IPS-18a (cell line): ENCODE measurements around the gene ART4.

ENCODE experiments used
- H3K27ac ChIP-seq: one replicate; pipeline ENCODE4 v1.5.1; 2013; ENCODE audit warnings: low read length
- H3K27me3 ChIP-seq: one replicate; pipeline ENCODE4 v1.6.1; 2013; ENCODE audit warnings: mild to moderate bottlenecking, low read length; ENCODE audit not compliant: control insufficient read depth, insufficient read depth
- H3K36me3 ChIP-seq: one replicate; pipeline ENCODE4 v1.6.1; 2013; ENCODE audit warnings: low read depth, low read length; ENCODE audit not compliant: control insufficient read depth
- H3K4me1 ChIP-seq: one replicate; pipeline ENCODE4 v1.6.1; 2013; ENCODE audit warnings: low read depth, low read length; ENCODE audit not compliant: control insufficient read depth
- H3K4me3 ChIP-seq: one replicate; pipeline ENCODE4 v1.5.1; 2013; ENCODE audit warnings: low read length
- H3K9ac ChIP-seq: one replicate; pipeline ENCODE4 v1.6.1; 2013; ENCODE audit warnings: mild to moderate bottlenecking, low read length, moderate library complexity
- H3K9me3 ChIP-seq: one replicate; pipeline ENCODE4 v1.6.1; 2013; ENCODE audit warnings: low read depth, low read length; ENCODE audit not compliant: control insufficient read depth

ART4 gene

GRCh38 chr12:14874882-14875281, 31.6 kb upstream of the ART4 start:
- H3K4me3 ChIP-seq: no peak overlapping the region
- H3K27me3 ChIP-seq: no peaks in the 10 kb centered on the region
- H3K36me3 ChIP-seq: no peaks in the 10 kb centered on the region
- no peaks in the 10 kb centered on the region for H3K4me1 ChIP-seq
- H3K9ac ChIP-seq: no peak overlapping the region
- H3K27ac ChIP-seq: no peak overlapping the region
- no peaks in the 10 kb centered on the region for H3K9me3 ChIP-seq

GRCh38 chr12:14873440-14874185, 30.3 kb upstream of the ART4 start:
- Histone ChIP-seq H3K4me1 (no peaks in the 10 kb centered on the region), H3K27me3 (no peaks in the 10 kb centered on the region), H3K9me3 (no peaks in the 10 kb centered on the region), H3K27ac (no peak overlapping the region), H3K4me3 (no peak overlapping the region), H3K9ac (no peak overlapping the region), H3K36me3 (no peaks in the 10 kb centered on the region)

GRCh38 chr12:14871886-14872285, 28.6 kb upstream of the ART4 start:
- H3K36me3 ChIP-seq: no peaks in the 10 kb centered on the region
- H3K9me3 ChIP-seq: peaks cover 3% of the 10 kb centered on the region
- no peak overlapping the region for H3K4me3 ChIP-seq
- no peaks in the 10 kb centered on the region for H3K27me3 ChIP-seq
- H3K27ac ChIP-seq: no peak overlapping the region
- no peak overlapping the region for H3K9ac ChIP-seq
- H3K4me1 ChIP-seq: no peaks in the 10 kb centered on the region

GRCh38 chr12:14871247-14871646, 27.9 kb upstream of the ART4 start:
- Histone ChIP-seq H3K9me3 (peaks cover 5% of the 10 kb centered on the region), H3K27me3 (no peaks in the 10 kb centered on the region), H3K9ac (no peak overlapping the region), H3K4me1 (no peaks in the 10 kb centered on the region), H3K4me3 (no peak overlapping the region), H3K27ac (no peak overlapping the region), H3K36me3 (no peaks in the 10 kb centered on the region)

- Histone ChIP-seq H3K36me3 (no peaks in the 10 kb centered on the region), H3K9me3 (peaks cover 5% of the 10 kb centered on the region), H3K4me3 (no peak overlapping the region), H3K4me1 (no peaks in the 10 kb centered on the region), H3K27me3 (no peaks in the 10 kb centered on the region), H3K27ac (no peak overlapping the region), H3K9ac (no peak overlapping the region)
Observed at GRCh38 chr12:14868916-14869506, 25.7 kb upstream of the ART4 start.

- Histone ChIP-seq H3K9ac (no peak overlapping the region), H3K36me3 (no peaks in the 10 kb centered on the region), H3K9me3 (no peaks in the 10 kb centered on the region), H3K4me1 (no peaks in the 10 kb centered on the region), H3K27me3 (no peaks in the 10 kb centered on the region), H3K4me3 (no peak overlapping the region), H3K27ac (no peak overlapping the region)
Observed at GRCh38 chr12:14860490-14860889, 17.2 kb upstream of the ART4 start.

- Histone ChIP-seq H3K9ac (no peak overlapping the region), H3K27ac (no peak overlapping the region), H3K36me3 (no peaks in the 10 kb centered on the region), H3K4me3 (no peak overlapping the region), H3K9me3 (no peaks in the 10 kb centered on the region), H3K27me3 (no peaks in the 10 kb centered on the region), H3K4me1 (peaks cover 5% of the 10 kb centered on the region)
Observed at GRCh38 chr12:14858513-14858912, 15.2 kb upstream of the ART4 start.

- Histone ChIP-seq H3K36me3 (no peaks in the 10 kb centered on the region), H3K27ac (no peak overlapping the region), H3K4me3 (no peak overlapping the region), H3K9me3 (no peaks in the 10 kb centered on the region), H3K4me1 (peaks cover 12% of the 10 kb centered on the region), H3K9ac (no peak overlapping the region), H3K27me3 (no peaks in the 10 kb centered on the region)
Observed at GRCh38 chr12:14854586-14855183, 11.4 kb upstream of the ART4 start.

- H3K4me3 ChIP-seq: no peak overlapping the region
- no peak overlapping the region for H3K9ac ChIP-seq
- no peaks in the 10 kb centered on the region for H3K27me3 ChIP-seq
- H3K4me1 ChIP-seq: peaks cover 12% of the 10 kb centered on the region
- H3K9me3 ChIP-seq: no peaks in the 10 kb centered on the region
- no peaks in the 10 kb centered on the region for H3K36me3 ChIP-seq
- H3K27ac ChIP-seq: no peak overlapping the region
Observed at GRCh38 chr12:14853961-14854360, 10.6 kb upstream of the ART4 start.

GRCh38 chr12:14852880-14853279, 9.6 kb upstream of the ART4 start:
- Histone ChIP-seq H3K4me3 (no peak overlapping the region), H3K9me3 (no peaks in the 10 kb centered on the region), H3K9ac (no peak overlapping the region), H3K27ac (no peak overlapping the region), H3K27me3 (no peaks in the 10 kb centered on the region), H3K36me3 (no peaks in the 10 kb centered on the region), H3K4me1 (peaks cover 12% of the 10 kb centered on the region)

- H3K27ac ChIP-seq: no peak overlapping the region
- H3K4me1 ChIP-seq: peaks cover 12% of the 10 kb centered on the region
- no peaks in the 10 kb centered on the region for H3K9me3 ChIP-seq
- no peaks in the 10 kb centered on the region for H3K36me3 ChIP-seq
- H3K9ac ChIP-seq: no peak overlapping the region
- H3K4me3 ChIP-seq: no peak overlapping the region
- no peaks in the 10 kb centered on the region for H3K27me3 ChIP-seq
Observed at GRCh38 chr12:14850929-14851663, 7.8 kb upstream of the ART4 start.
